ENCODE measurements around the gene UGT1A7. TPM values are rescaled to one million over a fixed set of nuclear protein-coding genes. Genes with fewer than 3 reads are reported as not detected.
"Not testable (repeated sequence)": the region's sequence is repeated elsewhere in the genome, so short reads cannot be mapped to it uniquely, and the experiment has no call there.

UGT1A7 gene
- total RNA-seq: not detected
- polyA plus RNA-seq (2013, experiment 1 of 2): not detected
- not detected for polyA plus RNA-seq (2013, experiment 2 of 2)
- total RNA-seq: 0 to 0.06 (median 0) reads per million in 172 experiments

DNA sequence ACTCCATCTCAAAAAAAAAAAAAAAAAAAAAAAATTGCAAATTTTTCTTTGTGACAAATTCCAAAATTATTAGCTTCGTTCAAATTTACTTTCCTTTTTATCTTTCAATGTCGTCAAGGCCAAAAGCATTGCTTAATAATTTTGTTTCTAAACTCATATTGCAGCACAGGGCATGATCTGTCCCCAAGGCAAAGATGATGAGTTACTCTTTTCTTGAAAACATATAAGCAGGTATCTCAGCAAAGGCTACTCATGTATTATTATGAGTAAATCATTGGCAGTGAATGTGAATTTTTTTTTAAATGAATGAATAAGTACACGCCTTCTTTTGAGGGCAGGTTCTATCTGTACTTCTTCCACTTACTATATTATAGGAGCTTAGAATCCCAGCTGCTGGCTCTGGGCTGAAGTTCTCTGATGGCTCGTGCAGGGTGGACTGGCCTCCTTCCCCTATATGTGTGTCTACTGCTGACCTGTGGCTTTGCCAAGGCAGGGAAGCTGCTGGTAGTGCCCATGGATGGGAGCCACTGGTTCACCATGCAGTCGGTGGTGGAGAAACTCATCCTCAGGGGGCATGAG is at the start of gene UGT1A7:
TSS of gene UGT1A7 (plus strand) at position 381 of the 579 bp plus-strand sequence. CDS start at position 418, 37 bp downstream.
- no peaks in the 10 kb centered on the region for H3K4me1 ChIP-seq (ENCODE audit: insufficient read depth, low read length)
- H3K36me3 ChIP-seq (ENCODE audit: insufficient read depth, low read length): no peaks in the 10 kb centered on the region
- Mint-ChIP-seq H3K9me3 (no peaks in the 10 kb centered on the region), H3K27ac (no peak within 1 kb of the TSS), H3K36me3 (ENCODE audit: low read depth) (no peaks in the 10 kb centered on the region), H3K27me3 (peaks cover 31% of the 10 kb centered on the region), H3K4me3 (no peak within 1 kb of the TSS), H3K4me1 (ENCODE audit: low read depth) (no peaks in the 10 kb centered on the region)
- H3K4me3 ChIP-seq (ENCODE audit: low read length): no peak within 1 kb of the TSS
- no peaks in the 10 kb centered on the region for H3K9me3 ChIP-seq (ENCODE audit: control insufficient read depth in 1 of 2, insufficient read depth in 1 of 2, low read length in 2 of 2)
- intact Hi-C loops (cut with DNase I, micrococcal nuclease): no loop called here
- DNase-seq (no peak), ATAC-seq (ENCODE audit: poor library complexity) (no peak)
- H3K27ac ChIP-seq (ENCODE audit: low read depth in 1 of 2, low read length in 2 of 2): no peak within 1 kb of the TSS
- TF ChIP-seq, protein P1, sequence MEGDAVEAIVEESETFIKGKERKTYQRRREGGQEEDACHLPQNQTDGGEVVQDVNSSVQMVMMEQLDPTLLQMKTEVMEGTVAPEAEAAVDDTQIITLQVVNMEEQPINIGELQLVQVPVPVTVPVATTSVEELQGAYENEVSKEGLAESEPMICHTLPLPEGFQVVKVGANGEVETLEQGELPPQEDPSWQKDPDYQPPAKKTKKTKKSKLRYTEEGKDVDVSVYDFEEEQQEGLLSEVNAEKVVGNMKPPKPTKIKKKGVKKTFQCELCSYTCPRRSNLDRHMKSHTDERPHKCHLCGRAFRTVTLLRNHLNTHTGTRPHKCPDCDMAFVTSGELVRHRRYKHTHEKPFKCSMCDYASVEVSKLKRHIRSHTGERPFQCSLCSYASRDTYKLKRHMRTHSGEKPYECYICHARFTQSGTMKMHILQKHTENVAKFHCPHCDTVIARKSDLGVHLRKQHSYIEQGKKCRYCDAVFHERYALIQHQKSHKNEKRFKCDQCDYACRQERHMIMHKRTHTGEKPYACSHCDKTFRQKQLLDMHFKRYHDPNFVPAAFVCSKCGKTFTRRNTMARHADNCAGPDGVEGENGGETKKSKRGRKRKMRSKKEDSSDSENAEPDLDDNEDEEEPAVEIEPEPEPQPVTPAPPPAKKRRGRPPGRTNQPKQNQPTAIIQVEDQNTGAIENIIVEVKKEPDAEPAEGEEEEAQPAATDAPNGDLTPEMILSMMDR (IDR thresholded peaks at IDR 0.05): no peak
- ChIA-PET POLR2A (no interaction called here), CTCF (no interaction called here)
- peaks cover 0 to 2% of the 10 kb centered on the region in 2 experiments for H3K27me3 ChIP-seq (ENCODE audit: control insufficient read depth in 1 of 2, insufficient read depth in 2 of 2, low read length in 2 of 2)

DNA sequence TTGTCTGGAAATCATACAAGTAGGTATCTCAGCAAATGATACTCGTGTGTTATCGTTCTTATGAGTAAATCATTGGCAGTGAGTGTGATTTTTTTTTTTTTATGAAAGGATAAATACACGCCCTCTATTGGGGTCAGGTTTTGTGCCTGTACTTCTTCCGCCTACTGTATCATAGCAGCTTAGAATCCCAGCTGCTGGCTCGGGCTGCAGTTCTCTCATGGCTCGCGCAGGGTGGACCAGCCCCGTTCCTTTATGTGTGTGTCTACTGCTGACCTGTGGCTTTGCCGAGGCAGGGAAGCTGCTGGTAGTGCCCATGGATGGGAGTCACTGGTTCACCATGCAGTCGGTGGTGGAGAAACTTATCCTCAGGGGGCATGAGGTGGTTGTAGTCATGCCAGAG is 45.4 kb upstream of the UGT1A7 start, which contains the start of gene UGT1A10:
TSS of gene UGT1A10 (plus strand) at position 143 of the 400 bp plus-strand sequence. CDS start at position 218, 75 bp downstream.
- H3K9me3 ChIP-seq (ENCODE audit: control insufficient read depth in 1 of 2, insufficient read depth in 1 of 2, low read length in 2 of 2); H3K9me3 Mint-ChIP-seq; H3K27ac Mint-ChIP-seq; POLR2A ChIA-PET; DNase-seq; CTCF ChIA-PET; H3K36me3 ChIP-seq (ENCODE audit: insufficient read depth, low read length); H3K27me3 ChIP-seq (ENCODE audit: control insufficient read depth in 1 of 2, insufficient read depth in 2 of 2, low read length in 2 of 2); H3K36me3 Mint-ChIP-seq (ENCODE audit: low read depth); ATAC-seq (ENCODE audit: poor library complexity); H3K4me1 ChIP-seq (ENCODE audit: insufficient read depth, low read length); H3K27ac ChIP-seq (ENCODE audit: low read depth in 1 of 2, low read length in 2 of 2); H3K4me3 Mint-ChIP-seq; intact Hi-C loops (cut with DNase I, micrococcal nuclease); H3K4me3 ChIP-seq (ENCODE audit: low read length): not testable (repeated sequence)
- H3K27me3 Mint-ChIP-seq: peaks cover 42% of the 10 kb centered on the region
- H3K4me1 Mint-ChIP-seq (ENCODE audit: low read depth): peaks cover 13% of the 10 kb centered on the region

DNA sequence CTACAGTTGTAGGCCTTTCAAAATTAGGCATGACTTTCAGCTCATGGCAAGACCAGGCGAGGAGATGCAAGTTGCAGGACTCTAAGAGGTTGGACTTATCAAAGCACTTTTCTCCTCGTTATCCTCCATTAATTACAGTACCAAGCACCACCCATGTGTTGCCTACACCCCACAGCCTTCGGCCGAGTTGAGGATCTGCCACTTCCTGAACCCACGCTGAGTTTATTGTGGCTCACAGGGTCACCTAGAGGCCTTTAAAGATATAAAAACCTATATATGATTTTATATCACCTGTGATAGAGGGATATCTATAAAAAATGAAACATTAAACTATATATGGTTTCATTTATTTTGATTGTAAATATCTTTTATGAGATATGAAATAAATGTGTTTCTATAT is 42.9 kb upstream of the UGT1A7 start:
- ATAC-seq (ENCODE audit: poor library complexity) (no peak), DNase-seq (peak in 1 of 14 experiments; percentile 1)
- H3K4me3 ChIP-seq (ENCODE audit: low read length): no peak overlapping the region
- no peaks in the 10 kb centered on the region for H3K4me1 ChIP-seq (ENCODE audit: insufficient read depth, low read length)
- Mint-ChIP-seq H3K9me3 (no peaks in the 10 kb centered on the region), H3K4me1 (ENCODE audit: low read depth) (peaks cover 13% of the 10 kb centered on the region), H3K27ac (no peak overlapping the region), H3K36me3 (ENCODE audit: low read depth) (no peaks in the 10 kb centered on the region), H3K27me3 (peaks cover 26% of the 10 kb centered on the region), H3K4me3 (no peak overlapping the region)
- H3K9me3 ChIP-seq (ENCODE audit: control insufficient read depth in 1 of 2, insufficient read depth in 1 of 2, low read length in 2 of 2): peaks cover 0 to 8% of the 10 kb centered on the region in 2 experiments
- ChIA-PET POLR2A (no interaction called here), CTCF (no interaction called here)
- TF ChIP-seq, protein P1 (IDR thresholded peaks at IDR 0.05): no peak
- H3K27me3 ChIP-seq (ENCODE audit: control insufficient read depth in 1 of 2, insufficient read depth in 2 of 2, low read length in 2 of 2): peaks cover 0 to 7% of the 10 kb centered on the region in 2 experiments
- no peak overlapping the region for H3K27ac ChIP-seq (ENCODE audit: low read depth in 1 of 2, low read length in 2 of 2)
- intact Hi-C loops (cut with DNase I, micrococcal nuclease): no loop called here
- no peaks in the 10 kb centered on the region for H3K36me3 ChIP-seq (ENCODE audit: insufficient read depth, low read length)

DNA sequence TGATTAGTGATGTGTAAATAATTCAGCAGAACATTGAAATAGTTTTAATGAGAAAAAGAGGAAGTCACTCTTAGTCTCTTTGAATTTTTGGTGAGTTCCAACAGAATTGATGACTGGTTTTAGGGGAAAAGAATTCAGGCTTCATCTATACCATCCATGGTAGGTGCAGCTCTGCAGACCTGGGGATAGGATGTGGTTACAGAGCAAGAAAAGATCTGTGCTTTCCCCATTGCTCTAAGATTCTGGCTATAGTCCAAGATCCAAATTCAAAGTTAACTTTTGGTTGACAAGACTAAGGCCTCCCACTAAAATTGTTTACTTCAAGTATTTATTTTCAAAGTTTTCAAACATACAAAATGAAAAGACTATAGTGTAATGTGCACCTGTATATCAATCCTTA is 41.8 kb upstream of the UGT1A7 start:
- Histone ChIP-seq H3K27ac (ENCODE audit: low read depth in 1 of 2, low read length in 2 of 2) (no peak overlapping the region), H3K9me3 (ENCODE audit: control insufficient read depth in 1 of 2, insufficient read depth in 1 of 2, low read length in 2 of 2) (peaks cover 0 to 8% of the 10 kb centered on the region in 2 experiments), H3K36me3 (ENCODE audit: insufficient read depth, low read length) (no peaks in the 10 kb centered on the region), H3K4me1 (ENCODE audit: insufficient read depth, low read length) (no peaks in the 10 kb centered on the region), H3K27me3 (ENCODE audit: control insufficient read depth in 1 of 2, insufficient read depth in 2 of 2, low read length in 2 of 2) (peaks cover 0 to 7% of the 10 kb centered on the region in 2 experiments), H3K4me3 (ENCODE audit: low read length) (no peak overlapping the region)
- Mint-ChIP-seq H3K4me1 (ENCODE audit: low read depth) (peaks cover 13% of the 10 kb centered on the region), H3K4me3 (no peak overlapping the region), H3K27me3 (peaks cover 22% of the 10 kb centered on the region), H3K27ac (no peak overlapping the region), H3K9me3 (no peaks in the 10 kb centered on the region), H3K36me3 (ENCODE audit: low read depth) (no peaks in the 10 kb centered on the region)
- DNase-seq (peak in 2 of 14 experiments; percentile 1 to 10), ATAC-seq (ENCODE audit: poor library complexity) (no peak)
- TF ChIP-seq, protein P1 (IDR thresholded peaks at IDR 0.05): no peak
- ChIA-PET POLR2A (no interaction called here), CTCF (no interaction called here)
- intact Hi-C loops (cut with DNase I, micrococcal nuclease): no loop called here
